ENCODE results near the gene ADAMTS15. TPM values are rescaled to one million over a fixed set of nuclear protein-coding genes. Genes with fewer than 3 reads are reported as not detected.

Gene ADAMTS15
- total RNA-seq, 3 donors from 2014 or later (not counting 1 experiment from before 2014, with no cell fraction given), result 0.20 TPM; not detected in 2

DNA sequence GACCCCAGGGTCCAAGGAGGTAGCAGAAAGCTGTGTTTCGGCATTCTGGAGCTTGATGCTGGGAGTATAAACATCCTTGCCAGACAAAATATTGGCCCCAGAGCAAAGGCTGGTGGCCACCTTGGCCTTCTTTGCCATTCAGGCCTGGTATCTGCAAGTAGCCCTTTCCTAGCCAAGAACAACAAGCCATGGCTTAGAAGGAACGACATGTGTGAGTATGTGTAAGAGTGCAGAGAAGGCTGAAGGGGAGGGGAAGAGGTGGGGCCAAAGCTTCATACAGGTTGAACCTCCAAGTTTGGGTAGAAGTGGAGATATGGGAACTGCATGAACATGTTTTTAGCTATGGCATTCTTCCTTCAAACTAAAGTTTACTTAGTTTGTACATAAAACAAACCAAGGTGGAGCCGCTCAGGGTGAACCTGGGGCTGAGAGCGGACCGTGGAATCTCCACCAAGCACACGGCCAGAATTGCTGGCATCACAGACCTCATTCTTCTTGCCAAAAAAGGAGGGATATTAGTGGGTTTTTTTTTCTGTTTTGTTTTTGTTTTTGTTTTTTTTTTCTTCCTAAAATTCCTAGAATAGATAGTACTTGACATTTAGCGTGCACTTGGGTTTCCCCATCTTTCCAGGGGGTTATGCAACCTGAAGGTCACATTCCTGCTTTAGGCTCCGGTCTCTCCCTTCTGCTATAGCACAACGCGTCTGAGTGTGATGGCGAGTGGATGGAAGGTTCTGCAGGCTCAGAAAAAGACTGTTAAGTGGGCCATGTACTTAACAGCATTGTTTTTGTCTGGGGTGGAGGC, 70.9 kb downstream of the ADAMTS15 start:
- Mint-ChIP-seq H3K4me1 (no peaks in the 10 kb centered on the region), H3K36me3 (no peaks in the 10 kb centered on the region), H3K27ac (no peak overlapping the region), H3K27me3 (ENCODE audit: low read depth in 2 of 2) (peaks cover 0 to 5% of the 10 kb centered on the region in 2 donors), H3K4me3 (no peak overlapping the region), H3K9me3 (no peaks in the 10 kb centered on the region)
- Histone ChIP-seq H3K27ac (ENCODE audit: low read length) (no peak overlapping the region), H3K27me3 (ENCODE audit: control insufficient read depth, insufficient read depth, low read length) (no peaks in the 10 kb centered on the region), H3K4me3 (ENCODE audit: low read length) (no peak overlapping the region), H3K4me1 (ENCODE audit: control insufficient read depth, insufficient read depth, low read length) (no peaks in the 10 kb centered on the region), H3K36me3 (ENCODE audit: control insufficient read depth, insufficient read depth, low read length) (no peaks in the 10 kb centered on the region), H3K9me3 (ENCODE audit: control insufficient read depth, insufficient read depth, low read length) (no peaks in the 10 kb centered on the region)
- no peak for ATAC-seq
- 94% methylated on average over 11 of the region's 11 CpGs for WGBS (ENCODE audit: insufficient coverage)
- intact Hi-C loops (cut with micrococcal nuclease), result no loop called here
- TF ChIP-seq, protein P1, sequence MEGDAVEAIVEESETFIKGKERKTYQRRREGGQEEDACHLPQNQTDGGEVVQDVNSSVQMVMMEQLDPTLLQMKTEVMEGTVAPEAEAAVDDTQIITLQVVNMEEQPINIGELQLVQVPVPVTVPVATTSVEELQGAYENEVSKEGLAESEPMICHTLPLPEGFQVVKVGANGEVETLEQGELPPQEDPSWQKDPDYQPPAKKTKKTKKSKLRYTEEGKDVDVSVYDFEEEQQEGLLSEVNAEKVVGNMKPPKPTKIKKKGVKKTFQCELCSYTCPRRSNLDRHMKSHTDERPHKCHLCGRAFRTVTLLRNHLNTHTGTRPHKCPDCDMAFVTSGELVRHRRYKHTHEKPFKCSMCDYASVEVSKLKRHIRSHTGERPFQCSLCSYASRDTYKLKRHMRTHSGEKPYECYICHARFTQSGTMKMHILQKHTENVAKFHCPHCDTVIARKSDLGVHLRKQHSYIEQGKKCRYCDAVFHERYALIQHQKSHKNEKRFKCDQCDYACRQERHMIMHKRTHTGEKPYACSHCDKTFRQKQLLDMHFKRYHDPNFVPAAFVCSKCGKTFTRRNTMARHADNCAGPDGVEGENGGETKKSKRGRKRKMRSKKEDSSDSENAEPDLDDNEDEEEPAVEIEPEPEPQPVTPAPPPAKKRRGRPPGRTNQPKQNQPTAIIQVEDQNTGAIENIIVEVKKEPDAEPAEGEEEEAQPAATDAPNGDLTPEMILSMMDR (IDR thresholded peaks at IDR 0.05), result no peak
- no peak for DNase-seq

DNA sequence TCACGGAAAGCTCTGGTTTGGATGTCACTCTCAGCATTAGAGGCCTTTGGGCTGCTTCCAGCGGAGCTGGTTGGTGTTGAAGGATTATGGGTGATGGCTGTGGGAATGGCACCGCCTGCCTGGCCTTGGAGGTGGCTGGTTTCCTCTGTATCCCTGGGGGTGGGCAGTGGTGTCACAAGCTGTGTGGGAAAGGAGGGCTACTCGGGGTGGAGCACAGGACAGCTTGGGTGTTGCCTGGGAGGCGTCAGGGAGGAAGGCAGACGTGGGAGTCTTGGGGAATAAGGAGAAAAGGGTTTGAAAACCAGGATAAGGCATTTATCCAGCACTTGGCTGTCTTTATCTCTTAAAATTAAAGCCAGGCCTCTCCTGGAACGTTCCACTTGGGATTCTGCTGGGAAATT, 71.8 kb downstream of the ADAMTS15 start:
- Mint-ChIP-seq H3K27ac (no peak overlapping the region), H3K4me1 (no peaks in the 10 kb centered on the region), H3K36me3 (no peaks in the 10 kb centered on the region), H3K4me3 (no peak overlapping the region), H3K9me3 (no peaks in the 10 kb centered on the region), H3K27me3 (ENCODE audit: low read depth in 2 of 2) (peaks cover 0 to 5% of the 10 kb centered on the region in 2 donors)
- Histone ChIP-seq H3K4me1 (ENCODE audit: control insufficient read depth, insufficient read depth, low read length) (no peaks in the 10 kb centered on the region), H3K36me3 (ENCODE audit: control insufficient read depth, insufficient read depth, low read length) (no peaks in the 10 kb centered on the region), H3K4me3 (ENCODE audit: low read length) (no peak overlapping the region), H3K27me3 (ENCODE audit: control insufficient read depth, insufficient read depth, low read length) (no peaks in the 10 kb centered on the region), H3K27ac (ENCODE audit: low read length) (no peak overlapping the region), H3K9me3 (ENCODE audit: control insufficient read depth, insufficient read depth, low read length) (no peaks in the 10 kb centered on the region)
- DNase-seq (no peak), ATAC-seq (no peak)
- 76% methylated on average over 7 of the region's 7 CpGs for WGBS (ENCODE audit: insufficient coverage)
- TF ChIP-seq, protein P1 (IDR thresholded peaks at IDR 0.05), result no peak
- intact Hi-C loops (cut with micrococcal nuclease), result no loop called here

DNA sequence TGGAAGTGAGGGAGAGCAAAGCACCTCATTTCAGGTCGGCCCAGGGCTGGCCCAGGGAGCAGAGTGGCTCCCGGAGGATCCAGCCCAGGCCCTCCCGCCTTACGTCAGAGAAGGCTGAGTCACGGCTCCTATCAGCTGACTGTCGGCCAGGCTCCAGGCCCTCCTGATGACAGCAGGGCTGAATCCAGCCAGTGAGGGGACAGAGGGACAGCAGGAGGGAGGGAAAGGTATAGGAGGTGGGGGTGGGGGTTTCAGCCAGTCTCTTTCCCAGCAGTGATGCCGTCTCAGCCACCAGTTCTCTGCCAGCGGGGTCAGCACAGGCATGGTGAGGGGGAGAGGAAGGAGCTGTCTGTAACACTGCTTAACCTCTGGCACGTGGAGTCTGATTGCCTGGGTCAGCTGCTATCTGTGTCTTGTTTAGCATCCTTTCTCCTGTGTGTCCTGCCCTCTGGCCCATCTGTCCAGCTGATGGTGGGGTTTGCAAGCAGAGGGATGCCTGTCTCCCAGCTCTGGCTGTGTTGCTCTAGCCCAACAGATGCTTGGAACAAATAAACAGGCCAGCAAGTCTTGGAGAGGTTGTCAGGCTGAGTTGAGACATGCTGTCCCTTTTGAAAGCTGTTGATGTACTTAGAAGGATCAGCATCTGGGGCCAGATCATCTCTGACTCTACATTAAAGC, 74.0 kb downstream of the ADAMTS15 start:
- TF ChIP-seq, protein P1 (IDR thresholded peaks at IDR 0.05), result no peak
- WGBS (ENCODE audit: insufficient coverage), result 90% methylated on average over 9 of the region's 9 CpGs
- Mint-ChIP-seq H3K27me3 (ENCODE audit: low read depth in 2 of 2) (peaks cover 0 to 5% of the 10 kb centered on the region in 2 donors), H3K9me3 (no peaks in the 10 kb centered on the region), H3K36me3 (no peaks in the 10 kb centered on the region), H3K4me1 (no peaks in the 10 kb centered on the region), H3K4me3 (no peak overlapping the region), H3K27ac (no peak overlapping the region)
- Histone ChIP-seq H3K27ac (ENCODE audit: low read length) (no peak overlapping the region), H3K27me3 (ENCODE audit: control insufficient read depth, insufficient read depth, low read length) (no peaks in the 10 kb centered on the region), H3K9me3 (ENCODE audit: control insufficient read depth, insufficient read depth, low read length) (no peaks in the 10 kb centered on the region), H3K4me3 (ENCODE audit: low read length) (no peak overlapping the region), H3K4me1 (ENCODE audit: control insufficient read depth, insufficient read depth, low read length) (no peaks in the 10 kb centered on the region), H3K36me3 (ENCODE audit: control insufficient read depth, insufficient read depth, low read length) (no peaks in the 10 kb centered on the region)
- ATAC-seq (no peak), DNase-seq (no peak)
- intact Hi-C loops (cut with micrococcal nuclease), result no loop called here

All from natural killer cell (primary cell).